Left kidney (tissue), 2 donors: ENCODE measurements around the gene WDFY4. TPM values are rescaled to one million over a fixed set of nuclear protein-coding genes. Genes with fewer than 3 reads are reported as not detected.
A peak's percentile ranks its signal among the peaks of the same experiment; 100 is the strongest.

ENCODE experiments used
- DNase-seq: peaks from one replicate; pipeline ENCODE4 v3.0.0-alpha.2; 2013
- polyA plus RNA-seq: library from polyadenylated mRNA; unstranded; fragments of 120-200 nt; gene quantifications from one replicate; pipeline ENCODE4 v1.2.1, GENCODE V29; 2013; ENCODE audit not compliant: insufficient read length

Gene WDFY4
- polyA plus RNA-seq, 1 donor: 2.1 TPM

- DNase-seq: no peak
These were observed 128.6 kb downstream of the WDFY4 start for GRCh38 chr10:48813291-48813690.

DNA sequence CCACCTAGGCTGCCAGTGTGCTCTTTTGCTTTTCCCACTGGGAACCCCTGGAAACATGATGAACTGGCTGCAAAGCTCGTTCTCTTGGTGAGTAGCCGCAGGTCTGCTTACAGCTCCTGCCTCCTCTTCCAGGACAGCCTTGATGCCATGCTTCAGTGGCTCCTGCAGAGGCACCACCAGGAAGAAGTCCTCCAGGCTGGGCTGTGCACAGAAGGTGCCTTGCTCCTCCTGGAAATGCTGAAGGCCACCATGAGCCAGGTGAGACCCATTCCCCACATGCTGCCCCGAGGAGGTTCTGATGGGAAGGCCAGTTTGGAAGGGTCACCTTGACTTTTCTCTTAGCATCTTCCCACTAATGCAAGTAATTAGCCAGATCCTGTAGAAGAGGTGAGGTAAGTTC lies 129.2 kb downstream of the WDFY4 start:
- DNase-seq: no peak

DNA sequence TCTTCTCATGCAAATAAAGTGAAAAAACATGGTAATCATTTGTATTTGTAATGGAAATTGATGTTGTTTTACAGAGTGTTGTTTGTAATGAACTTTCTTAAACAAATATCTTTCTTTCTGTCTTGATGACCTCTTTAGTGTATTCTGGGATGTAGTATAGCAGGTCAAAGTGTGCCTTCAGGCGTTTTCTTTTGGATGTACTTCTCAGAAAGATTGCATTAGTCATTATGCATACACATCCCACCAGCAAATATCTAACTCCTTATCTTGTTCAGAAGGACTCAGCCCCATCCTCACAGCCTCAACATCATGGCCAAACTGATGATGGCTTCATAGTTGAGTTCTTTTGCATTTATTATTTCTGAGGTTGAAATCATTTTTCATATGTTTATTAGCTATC lies 130.3 kb downstream of the WDFY4 start:
- no peak for DNase-seq

DNA sequence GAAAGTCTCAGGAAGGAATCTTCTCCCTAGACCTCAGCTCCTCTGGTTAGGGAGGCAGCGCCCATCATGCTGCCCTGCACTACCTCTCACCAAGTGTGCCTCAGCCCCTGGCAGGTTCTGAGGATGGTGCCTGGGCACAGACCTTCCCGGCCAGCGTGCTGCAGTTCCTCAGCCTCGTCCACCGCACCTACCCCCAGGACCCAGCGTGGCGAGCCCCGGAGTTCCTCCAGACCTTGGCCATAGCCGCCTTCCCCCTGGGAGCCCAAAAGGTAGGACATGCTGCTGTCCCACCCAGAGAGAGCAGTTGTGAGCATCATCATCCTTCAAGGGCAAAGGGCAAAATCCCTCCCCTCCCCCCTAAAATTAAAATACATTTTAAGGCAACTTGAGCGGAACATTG lies 132.5 kb downstream of the WDFY4 start:
- no peak for DNase-seq

GRCh38 chr10:48818081-48818480 lies 133.4 kb downstream of the WDFY4 start:
- no peak for DNase-seq

DNA sequence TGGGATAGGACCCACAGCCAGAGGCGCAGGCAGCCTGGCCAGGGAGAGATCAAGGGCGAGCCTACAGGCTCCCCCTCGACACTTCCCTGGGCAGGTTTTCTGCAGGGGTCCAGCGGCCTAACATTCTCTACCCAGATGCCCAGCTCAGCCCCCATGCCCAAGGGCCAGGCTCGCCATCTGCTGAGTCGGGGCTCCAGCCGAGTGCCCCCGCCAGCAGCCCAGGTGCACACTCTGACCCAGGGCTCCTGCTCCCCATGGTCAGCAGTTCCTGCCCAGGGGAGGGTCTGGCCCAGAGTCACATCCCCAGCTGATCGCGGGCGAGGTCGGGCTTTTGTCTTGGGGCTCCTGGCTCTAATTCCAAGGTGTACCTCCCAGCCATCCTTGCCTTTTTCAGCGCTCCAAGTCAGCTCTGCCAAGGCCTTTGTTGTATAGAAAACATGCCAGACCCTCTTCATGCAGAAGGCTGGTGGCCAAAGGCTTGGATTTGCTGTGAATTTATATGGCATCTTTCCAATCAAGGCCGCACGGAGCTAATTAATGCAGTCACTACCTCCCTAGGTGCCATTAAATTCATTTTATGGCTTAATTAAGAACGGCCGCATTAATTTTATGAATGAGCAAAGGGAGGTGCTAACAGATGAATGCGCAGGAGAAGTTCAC lies 134.3 kb downstream of the WDFY4 start:
- DNase-seq: no peak

- no peak for DNase-seq
These were observed 135.1 kb downstream of the WDFY4 start for GRCh38 chr10:48819783-48820182.

GRCh38 chr10:48820231-48820630 lies 135.6 kb downstream of the WDFY4 start:
- DNase-seq: no peak

DNA sequence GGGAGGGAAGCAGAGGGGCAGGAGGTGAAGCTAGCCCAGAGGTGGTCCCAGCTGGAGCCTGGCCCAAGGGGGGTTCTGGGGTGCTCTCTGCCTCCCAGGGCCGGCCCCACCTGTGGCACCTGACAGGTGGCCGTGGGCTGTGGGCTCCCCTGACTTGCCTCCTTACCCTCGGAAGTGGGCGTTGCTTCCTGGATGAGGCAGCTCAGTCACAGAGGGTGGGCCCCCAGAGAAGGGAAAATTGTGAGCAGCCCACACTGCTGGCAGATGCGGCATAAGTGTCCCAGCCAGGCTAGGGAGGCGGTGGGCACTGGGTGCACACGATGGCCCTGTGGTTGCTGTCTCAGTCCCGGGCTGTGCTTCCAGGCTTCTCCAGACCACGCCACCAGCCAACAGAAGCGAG lies 136.0 kb downstream of the WDFY4 start:
- DNase-seq: no peak

GRCh38 chr10:48821111-48821510 lies 136.4 kb downstream of the WDFY4 start:
- no peak for DNase-seq

GRCh38 chr10:48821692-48822091 lies 137.0 kb downstream of the WDFY4 start:
- no peak for DNase-seq

DNA sequence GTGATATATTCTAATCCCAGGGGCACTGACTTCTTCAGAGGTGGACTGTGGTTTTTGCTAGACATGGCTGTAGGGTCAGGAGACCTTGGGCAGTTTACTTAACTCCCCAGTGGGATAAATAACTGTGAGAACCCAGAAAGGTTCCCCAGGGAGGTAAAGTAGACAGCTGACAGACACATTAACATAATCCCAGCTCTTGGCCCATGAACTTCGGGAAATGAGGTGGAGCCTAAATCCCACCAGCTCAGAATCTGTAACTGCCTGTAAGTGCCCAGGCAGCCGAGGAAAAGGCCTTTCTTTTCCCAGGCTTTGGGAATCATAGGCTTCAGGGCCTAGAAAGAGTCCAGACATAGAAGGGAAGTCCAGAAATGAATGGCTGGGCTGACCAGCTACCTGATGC lies 149.0 kb downstream of the WDFY4 start:
- DNase-seq: no peak

- no peak for DNase-seq
These were observed 149.7 kb downstream of the WDFY4 start for GRCh38 chr10:48834189-48834965.

- no peak for DNase-seq
These were observed 151.1 kb downstream of the WDFY4 start for GRCh38 chr10:48835781-48836180.

- no peak for DNase-seq
These were observed 151.9 kb downstream of the WDFY4 start for GRCh38 chr10:48836605-48837004.

DNA sequence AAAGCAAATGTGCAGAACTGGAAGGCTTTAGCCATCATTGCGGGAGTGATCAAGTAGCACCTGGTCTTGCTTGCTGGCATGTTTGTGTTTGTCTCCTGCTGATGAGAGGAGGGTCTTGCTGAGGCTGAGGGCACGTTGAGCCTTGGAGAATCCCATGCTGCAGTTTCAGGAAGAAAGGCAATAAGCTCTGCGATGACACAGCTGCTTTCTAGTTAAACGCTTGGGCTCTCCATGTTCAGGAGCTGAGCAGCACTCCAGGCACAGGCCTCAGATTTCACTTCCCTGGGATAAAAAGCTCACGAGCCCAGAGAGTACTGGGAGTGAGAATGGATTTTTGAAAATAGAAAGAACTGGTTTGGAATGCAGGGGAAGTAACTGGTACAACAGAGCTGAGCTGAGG lies 154.2 kb downstream of the WDFY4 start:
- DNase-seq: peak; percentile 30

GRCh38 chr10:48839809-48840679 lies 155.4 kb downstream of the WDFY4 start:
- DNase-seq: no peak

DNA sequence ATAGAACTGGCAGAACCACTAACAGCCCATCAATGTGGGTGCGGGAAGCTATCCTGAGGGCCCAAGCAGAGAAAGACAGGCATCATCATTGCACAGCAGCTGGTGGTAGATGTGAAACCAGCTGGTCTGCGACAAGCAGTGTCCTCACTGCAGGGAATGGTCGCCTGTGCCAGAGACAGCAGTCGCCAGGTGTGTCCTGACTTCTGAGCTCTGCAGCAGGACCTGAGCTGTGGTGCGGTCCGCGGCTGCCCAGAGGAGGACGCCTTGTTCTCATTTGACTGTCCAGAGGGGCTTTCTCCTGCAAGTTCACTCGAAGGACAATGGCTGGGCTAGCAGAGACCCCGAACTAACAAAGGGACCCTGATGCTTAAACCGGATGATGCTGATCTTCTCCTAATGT lies 157.6 kb downstream of the WDFY4 start:
- DNase-seq: no peak

- no peak for DNase-seq
These were observed 158.5 kb downstream of the WDFY4 start for GRCh38 chr10:48843198-48843597.

- no peak for DNase-seq
These were observed 159.9 kb downstream of the WDFY4 start for GRCh38 chr10:48844616-48845015.

- DNase-seq: no peak
These were observed 160.8 kb downstream of the WDFY4 start for GRCh38 chr10:48845512-48845911.

- no peak for DNase-seq
These were observed 163.0 kb downstream of the WDFY4 start for GRCh38 chr10:48847691-48848090.

GRCh38 chr10:48856855-48857254 lies 172.2 kb downstream of the WDFY4 start:
- no peak for DNase-seq
